Measurements from ENCODE around the gene TUT1. TPM values are rescaled to one million over a fixed set of nuclear protein-coding genes. Genes with fewer than 3 reads are reported as not detected.

Gene TUT1
- total and polyA plus RNA-seq, 8 donors: 12.0 to 33.4 (median 15.8) TPM

DNA sequence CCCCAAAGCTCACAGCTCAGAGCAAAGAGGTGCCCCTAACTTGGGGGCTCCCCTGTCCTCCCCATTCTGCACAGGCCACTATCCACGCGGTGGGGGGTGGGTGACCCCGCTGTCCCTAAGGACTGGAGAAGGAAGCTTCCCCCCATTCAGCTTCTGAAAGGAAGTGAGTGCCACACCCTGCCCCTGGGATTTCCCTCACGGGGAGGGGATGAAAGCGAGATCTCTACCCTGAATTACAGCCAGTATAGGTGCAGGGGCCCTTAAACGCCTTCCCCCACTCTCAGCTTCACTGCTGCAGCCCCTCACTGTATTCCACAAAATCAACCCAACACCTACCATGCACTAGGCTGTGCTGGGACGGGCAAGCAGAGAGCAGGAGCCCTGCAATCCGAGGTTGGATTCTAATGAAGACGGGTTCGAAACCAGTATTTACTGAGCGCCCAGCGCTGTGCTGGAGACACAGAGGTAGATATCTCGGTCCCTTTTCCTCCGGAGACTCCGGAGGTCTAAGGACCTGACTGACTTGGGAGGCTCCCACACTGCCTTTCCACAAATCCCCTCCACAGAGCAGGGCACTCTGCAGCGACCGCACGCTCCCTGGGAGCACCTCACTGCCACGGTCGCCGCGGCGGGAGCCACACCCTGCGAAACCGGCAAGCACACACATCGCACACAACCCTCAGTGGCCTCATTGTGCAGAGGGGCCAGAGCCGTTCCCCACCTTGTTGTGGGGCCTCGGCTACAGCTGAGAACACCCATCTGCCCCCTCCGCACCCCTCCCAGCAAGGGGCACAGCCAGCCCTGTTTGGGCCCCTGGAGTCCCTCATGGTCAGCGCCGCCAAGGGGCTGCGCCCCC, 46.5 kb downstream of the TUT1 start:
- DNase-seq (peak in 3 of 6 donors; percentile 32 to 76 (median 50)), FAIRE-seq (no peak), ATAC-seq (no peak)
- Histone ChIP-seq H3K4me1 (peaks cover 28 to 55% (median 38%) of the 10 kb centered on the region in 3 donors), H3K27ac (peak overlapping the region; percentile 77 to 93 (median 87)), H3K4me3 (peak overlapping the region; percentile 43 to 97 (median 86)), H3K36me3 (no peaks in the 10 kb centered on the region), H3K9me3 (no peaks in the 10 kb centered on the region), H3K27me3 (no peaks in the 10 kb centered on the region)
- TF ChIP-seq, protein P1, sequence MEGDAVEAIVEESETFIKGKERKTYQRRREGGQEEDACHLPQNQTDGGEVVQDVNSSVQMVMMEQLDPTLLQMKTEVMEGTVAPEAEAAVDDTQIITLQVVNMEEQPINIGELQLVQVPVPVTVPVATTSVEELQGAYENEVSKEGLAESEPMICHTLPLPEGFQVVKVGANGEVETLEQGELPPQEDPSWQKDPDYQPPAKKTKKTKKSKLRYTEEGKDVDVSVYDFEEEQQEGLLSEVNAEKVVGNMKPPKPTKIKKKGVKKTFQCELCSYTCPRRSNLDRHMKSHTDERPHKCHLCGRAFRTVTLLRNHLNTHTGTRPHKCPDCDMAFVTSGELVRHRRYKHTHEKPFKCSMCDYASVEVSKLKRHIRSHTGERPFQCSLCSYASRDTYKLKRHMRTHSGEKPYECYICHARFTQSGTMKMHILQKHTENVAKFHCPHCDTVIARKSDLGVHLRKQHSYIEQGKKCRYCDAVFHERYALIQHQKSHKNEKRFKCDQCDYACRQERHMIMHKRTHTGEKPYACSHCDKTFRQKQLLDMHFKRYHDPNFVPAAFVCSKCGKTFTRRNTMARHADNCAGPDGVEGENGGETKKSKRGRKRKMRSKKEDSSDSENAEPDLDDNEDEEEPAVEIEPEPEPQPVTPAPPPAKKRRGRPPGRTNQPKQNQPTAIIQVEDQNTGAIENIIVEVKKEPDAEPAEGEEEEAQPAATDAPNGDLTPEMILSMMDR (IDR thresholded peaks at IDR 0.05): no peak
- intact Hi-C loops (cut with DNase I): loop anchor here in 1 of 3 donors (5.0 kb wide), 1 partner anchor 123 kb away; no protein-coding TSS in a partner anchor
- WGBS, 2 donors: 17 to 32% methylated on average over 32 of the region's 32 CpGs

DNA sequence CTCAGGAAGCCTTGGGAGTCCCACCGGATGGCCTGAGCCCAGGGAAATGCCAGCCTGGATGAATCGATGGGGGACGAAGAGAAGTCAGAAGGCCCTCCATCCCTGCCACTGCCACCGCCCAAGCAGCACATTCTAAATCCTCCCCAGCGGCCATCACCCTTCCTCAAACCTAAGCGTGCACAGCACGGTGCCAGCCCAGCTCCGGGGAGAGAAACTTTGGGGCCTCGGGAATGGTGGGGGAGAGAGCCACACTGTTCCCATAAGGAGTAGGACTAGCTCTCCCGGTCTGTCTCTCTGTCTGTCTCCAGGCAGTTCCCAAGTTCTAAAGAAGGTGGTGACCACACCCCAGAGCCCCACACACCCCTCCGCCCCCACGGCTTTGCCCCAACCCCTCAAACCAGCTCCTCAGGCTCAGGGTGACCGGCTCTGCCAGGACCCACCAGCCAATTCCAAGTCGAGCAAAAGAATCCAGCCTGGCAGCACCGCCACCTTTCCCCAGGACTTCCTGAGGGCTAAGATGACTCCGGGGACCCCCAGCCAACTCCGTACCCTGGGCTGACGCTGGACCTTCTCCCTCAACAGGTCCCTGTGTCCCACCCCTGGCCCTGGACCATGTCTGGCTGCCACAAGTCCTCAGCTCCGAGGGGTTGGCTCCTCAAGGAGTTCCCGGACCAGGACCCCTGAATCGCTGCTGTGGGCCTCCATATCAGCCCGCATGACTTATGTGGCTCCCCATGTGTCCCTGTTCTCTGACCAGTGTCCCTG, 47.5 kb downstream of the TUT1 start:
- TF ChIP-seq, protein P1 (IDR thresholded peaks at IDR 0.05): no peak
- intact Hi-C loops (cut with DNase I): no loop called here
- ATAC-seq (no peak), FAIRE-seq (no peak), DNase-seq (peak in 1 of 6 donors; percentile 72)
- Histone ChIP-seq H3K36me3 (no peaks in the 10 kb centered on the region), H3K27ac (peak overlapping the region in 2 of 4 donors; percentile 11 to 47), H3K27me3 (no peaks in the 10 kb centered on the region), H3K4me1 (peaks cover 19 to 55% (median 28%) of the 10 kb centered on the region in 3 donors), H3K9me3 (no peaks in the 10 kb centered on the region), H3K4me3 (peak overlapping the region in 3 of 4 donors; percentile 43 to 88 (median 84))
- 63 to 68% methylated on average over 18 to 22 of the region's 22 CpGs for WGBS, 2 donors

DNA sequence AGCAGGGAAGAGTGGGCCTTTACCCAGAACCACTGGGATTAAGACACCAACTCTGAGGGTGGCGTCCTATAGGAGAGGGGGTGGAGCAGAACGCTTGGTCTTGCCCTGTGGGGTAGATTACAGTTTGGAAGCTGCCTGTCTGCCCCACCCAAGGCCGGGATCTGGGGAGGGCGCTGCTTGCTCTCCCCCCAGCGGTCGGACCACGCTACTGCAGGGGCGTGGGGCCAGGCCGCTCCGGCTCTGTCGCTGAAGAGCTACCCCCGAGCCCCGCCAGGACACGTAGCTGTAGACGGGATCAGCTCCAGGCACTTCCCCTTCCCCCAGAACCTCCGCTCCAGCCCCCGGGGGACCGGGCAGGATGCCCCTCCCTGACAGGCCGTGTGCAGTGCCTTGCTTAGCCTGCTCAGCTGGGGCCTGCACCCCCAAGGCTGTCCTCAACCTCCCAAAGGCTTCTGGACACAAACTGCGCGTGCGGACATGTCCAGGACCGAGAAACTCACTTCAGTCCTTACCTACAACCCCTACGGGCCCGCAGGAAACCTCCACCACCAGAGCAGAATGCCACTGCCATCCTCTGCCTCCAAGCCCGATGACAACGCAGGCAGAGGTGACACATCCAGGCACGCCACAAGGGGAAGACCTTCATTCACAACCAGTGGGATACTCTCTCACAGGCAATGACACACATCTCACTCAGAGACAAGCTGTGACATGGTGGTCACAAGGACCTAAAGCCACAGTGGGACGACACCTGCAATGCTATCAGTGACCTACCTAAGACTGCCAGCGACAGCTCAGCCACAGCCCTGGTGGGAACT, 48.4 kb downstream of the TUT1 start:
- intact Hi-C loops (cut with DNase I): no loop called here
- H3K4me1 ChIP-seq: peaks cover 10 to 48% (median 20%) of the 10 kb centered on the region in 3 donors
- 17 to 22% methylated on average over 30 of the region's 30 CpGs for WGBS, 2 donors
- H3K4me3 ChIP-seq: peak overlapping the region in 2 of 4 donors; percentile 84 to 88
- ATAC-seq (peak; percentile 32 to 65 (median 54)), FAIRE-seq (no peak), DNase-seq (peak in 5 of 6 donors; percentile 66 to 92 (median 77))
- no peaks in the 10 kb centered on the region for H3K9me3 ChIP-seq
- no peaks in the 10 kb centered on the region for H3K27me3 ChIP-seq
- H3K27ac ChIP-seq: peak overlapping the region in 2 of 4 donors; percentile 47 to 55
- TF ChIP-seq, protein P1 (IDR thresholded peaks at IDR 0.05): peak; percentile 98 to 99 (median 98)
- no peaks in the 10 kb centered on the region for H3K36me3 ChIP-seq

DNA sequence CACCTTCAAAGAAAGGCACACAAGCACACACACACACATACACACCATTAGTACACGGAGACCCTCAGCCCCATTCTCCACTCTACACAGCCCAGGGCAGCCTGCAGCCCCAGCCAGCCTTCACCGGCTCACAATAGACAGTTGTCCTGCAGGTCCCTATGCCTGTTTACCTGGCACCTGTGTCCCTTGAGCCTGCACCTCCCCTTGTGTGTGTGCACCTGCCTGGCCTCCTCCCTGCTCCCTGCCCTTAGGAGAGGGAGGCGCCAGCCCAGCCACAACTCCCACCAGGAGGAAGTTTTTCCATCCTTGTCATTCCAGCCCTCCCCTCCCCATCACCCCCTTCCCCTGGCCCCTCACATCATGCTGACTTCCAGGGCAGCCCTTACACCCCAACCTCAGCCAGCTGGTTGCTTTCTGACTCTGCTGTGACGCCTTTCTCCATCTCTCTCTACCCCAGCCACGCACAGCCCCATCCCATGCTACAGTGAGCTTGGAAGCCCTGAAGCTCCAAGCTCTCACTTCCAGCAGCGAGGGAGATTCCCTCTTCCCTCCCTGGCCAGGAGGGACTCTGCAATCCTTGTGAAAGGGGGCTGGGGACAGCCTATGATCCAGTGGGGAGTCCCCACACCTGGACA, 49.1 kb downstream of the TUT1 start:
- Histone ChIP-seq H3K9me3 (no peaks in the 10 kb centered on the region), H3K4me3 (peak overlapping the region in 1 of 4 donors; percentile 88), H3K27me3 (no peaks in the 10 kb centered on the region), H3K4me1 (peaks cover 2 to 41% (median 13%) of the 10 kb centered on the region in 3 donors), H3K36me3 (no peaks in the 10 kb centered on the region), H3K27ac (peak overlapping the region in 2 of 4 donors; percentile 47 to 55)
- no peak for DNase-seq
- WGBS, 2 donors: 64 to 66% methylated on average over 6 of the region's 6 CpGs
- FAIRE-seq: no peak
- no peak for ATAC-seq
- TF ChIP-seq, protein P1 (IDR thresholded peaks at IDR 0.05): no peak
- intact Hi-C loops (cut with DNase I): no loop called here
